Neutrophil (primary cell): ENCODE results near the gene F7.

Experiments used
- H3K27ac ChIP-seq: fragments of 200-600 bp; sonication (generic); 2 replicates; pipeline ENCODE4 v1.5.1; 2016; ENCODE audit warnings: mild to moderate bottlenecking, moderate library complexity
- H3K27me3 ChIP-seq: fragments of 200-600 bp; sonication (generic); 2 replicates; pipeline ENCODE4 v1.6.0; 2016; ENCODE audit warnings: mild to moderate bottlenecking
- H3K36me3 ChIP-seq: fragments of 200-600 bp; sonication (generic); 2 replicates; pipeline ENCODE4 v1.5.1; 2017
- H3K4me1 ChIP-seq, 2 experiments: fragments of 200-600 bp in 1 of 2; sonication (generic) in 1 of 2; 1 replicate in 1 of 2; 2 replicates in 1 of 2; pipeline versions ENCODE4 v1.5.1 to v1.6.1; 2013 to 2016; ENCODE audit warnings: low read depth in 1 of 2, low read length in 1 of 2, mild to moderate bottlenecking in 1 of 2, moderate library complexity in 1 of 2; ENCODE audit not compliant: control insufficient read depth in 1 of 2, insufficient read depth in 1 of 2
- H3K4me3 ChIP-seq, 2 experiments: fragments of 200-600 bp in 1 of 2; sonication (generic) in 1 of 2; 1 replicate in 1 of 2; 2 replicates in 1 of 2; pipeline ENCODE4 v1.5.1; 2013 to 2016; ENCODE audit warnings: low read depth in 1 of 2, low read length in 1 of 2, mild to moderate bottlenecking in 1 of 2, moderate library complexity in 1 of 2
- H3K9me3 ChIP-seq: fragments of 200-600 bp; sonication (generic); 2 replicates; pipeline ENCODE4 v1.5.1; 2016
- TF ChIP-seq, protein P1 (sequence below): fragments of 200-600 bp; sonication (generic); IDR thresholded peaks from 2 replicates; pipeline ENCODE4 v1.5.1; 2016; ENCODE audit warnings: antibody characterized with exemption

Gene F7

DNA sequence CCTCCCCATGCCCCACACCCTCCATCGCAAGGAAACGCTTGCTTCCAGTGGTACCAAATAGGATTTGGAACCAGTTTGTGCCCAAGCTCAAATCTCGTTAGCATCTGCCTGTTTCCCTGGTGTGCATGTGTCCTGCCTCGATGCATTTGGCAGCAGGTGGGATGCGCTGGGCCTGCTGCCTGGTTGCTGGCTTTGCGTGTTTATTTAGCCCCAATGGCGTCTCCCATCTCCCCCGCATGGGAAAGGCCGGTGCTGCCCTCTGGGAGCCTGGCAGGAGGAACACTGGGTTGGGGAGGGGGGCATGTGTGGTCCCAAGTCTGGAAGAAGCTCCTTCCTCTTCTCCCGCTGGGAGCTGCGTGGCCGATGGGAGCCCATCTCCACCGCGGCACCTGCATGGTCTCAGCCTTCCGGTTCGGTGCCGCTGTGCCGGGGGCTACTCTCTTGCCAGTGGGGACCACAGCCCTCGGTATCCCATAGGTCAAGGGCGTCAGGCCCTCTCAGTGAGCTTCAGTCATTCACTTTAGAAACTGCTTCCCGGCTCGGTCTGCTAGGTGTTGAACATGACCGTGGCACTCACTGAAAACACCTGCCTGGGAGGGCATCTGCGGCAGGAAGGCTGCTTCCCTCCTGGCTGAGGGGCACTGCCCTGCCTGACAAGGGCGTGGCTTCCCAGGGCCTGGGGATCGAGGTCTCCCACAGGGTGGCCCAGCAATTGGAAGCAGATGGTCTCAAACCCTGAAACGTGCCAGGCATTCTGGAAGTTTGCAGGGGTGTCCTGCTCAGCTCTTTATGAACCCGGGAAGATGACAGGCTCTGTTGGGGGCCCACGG lies 11.8 kb upstream of the F7 start:
- Histone ChIP-seq H3K4me1 (no peaks in the 10 kb centered on the region), H3K27ac (no peak overlapping the region), H3K36me3 (no peaks in the 10 kb centered on the region), H3K27me3 (no peaks in the 10 kb centered on the region), H3K9me3 (no peaks in the 10 kb centered on the region), H3K4me3 (no peak overlapping the region)
- TF ChIP-seq, protein P1, sequence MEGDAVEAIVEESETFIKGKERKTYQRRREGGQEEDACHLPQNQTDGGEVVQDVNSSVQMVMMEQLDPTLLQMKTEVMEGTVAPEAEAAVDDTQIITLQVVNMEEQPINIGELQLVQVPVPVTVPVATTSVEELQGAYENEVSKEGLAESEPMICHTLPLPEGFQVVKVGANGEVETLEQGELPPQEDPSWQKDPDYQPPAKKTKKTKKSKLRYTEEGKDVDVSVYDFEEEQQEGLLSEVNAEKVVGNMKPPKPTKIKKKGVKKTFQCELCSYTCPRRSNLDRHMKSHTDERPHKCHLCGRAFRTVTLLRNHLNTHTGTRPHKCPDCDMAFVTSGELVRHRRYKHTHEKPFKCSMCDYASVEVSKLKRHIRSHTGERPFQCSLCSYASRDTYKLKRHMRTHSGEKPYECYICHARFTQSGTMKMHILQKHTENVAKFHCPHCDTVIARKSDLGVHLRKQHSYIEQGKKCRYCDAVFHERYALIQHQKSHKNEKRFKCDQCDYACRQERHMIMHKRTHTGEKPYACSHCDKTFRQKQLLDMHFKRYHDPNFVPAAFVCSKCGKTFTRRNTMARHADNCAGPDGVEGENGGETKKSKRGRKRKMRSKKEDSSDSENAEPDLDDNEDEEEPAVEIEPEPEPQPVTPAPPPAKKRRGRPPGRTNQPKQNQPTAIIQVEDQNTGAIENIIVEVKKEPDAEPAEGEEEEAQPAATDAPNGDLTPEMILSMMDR, result no peak

DNA sequence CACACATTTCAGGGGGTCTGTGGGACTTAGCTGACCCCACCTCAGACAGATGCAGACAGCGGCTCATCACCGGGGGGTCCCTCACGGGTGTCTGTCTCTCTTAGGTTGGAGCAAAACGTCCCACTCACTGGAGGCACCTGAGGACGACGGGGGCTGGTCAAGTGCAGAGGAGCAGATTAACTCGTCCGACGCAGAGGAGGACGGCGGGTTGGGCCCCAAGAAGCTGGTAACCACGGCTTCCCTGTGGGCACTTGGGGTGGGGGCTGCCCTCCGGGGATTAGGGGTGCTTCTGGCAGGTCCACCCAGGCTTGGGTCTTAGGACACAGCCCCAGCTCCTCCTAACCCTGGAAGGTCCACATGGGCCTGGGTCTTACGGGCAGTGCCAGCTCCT lies 11.2 kb upstream of the F7 start:
- TF ChIP-seq, protein P1, result no peak
- Histone ChIP-seq H3K9me3 (no peaks in the 10 kb centered on the region), H3K27me3 (no peaks in the 10 kb centered on the region), H3K4me3 (no peak overlapping the region), H3K36me3 (no peaks in the 10 kb centered on the region), H3K4me1 (no peaks in the 10 kb centered on the region), H3K27ac (no peak overlapping the region)

GRCh38 chr13:113095146-113096051 lies 10.2 kb upstream of the F7 start:
- H3K36me3 ChIP-seq, result no peaks in the 10 kb centered on the region
- H3K4me3 ChIP-seq, result no peak overlapping the region
- H3K27ac ChIP-seq, result no peak overlapping the region
- H3K27me3 ChIP-seq, result no peaks in the 10 kb centered on the region
- TF ChIP-seq, protein P1, result no peak
- no peaks in the 10 kb centered on the region for H3K9me3 ChIP-seq
- H3K4me1 ChIP-seq, result no peaks in the 10 kb centered on the region

DNA sequence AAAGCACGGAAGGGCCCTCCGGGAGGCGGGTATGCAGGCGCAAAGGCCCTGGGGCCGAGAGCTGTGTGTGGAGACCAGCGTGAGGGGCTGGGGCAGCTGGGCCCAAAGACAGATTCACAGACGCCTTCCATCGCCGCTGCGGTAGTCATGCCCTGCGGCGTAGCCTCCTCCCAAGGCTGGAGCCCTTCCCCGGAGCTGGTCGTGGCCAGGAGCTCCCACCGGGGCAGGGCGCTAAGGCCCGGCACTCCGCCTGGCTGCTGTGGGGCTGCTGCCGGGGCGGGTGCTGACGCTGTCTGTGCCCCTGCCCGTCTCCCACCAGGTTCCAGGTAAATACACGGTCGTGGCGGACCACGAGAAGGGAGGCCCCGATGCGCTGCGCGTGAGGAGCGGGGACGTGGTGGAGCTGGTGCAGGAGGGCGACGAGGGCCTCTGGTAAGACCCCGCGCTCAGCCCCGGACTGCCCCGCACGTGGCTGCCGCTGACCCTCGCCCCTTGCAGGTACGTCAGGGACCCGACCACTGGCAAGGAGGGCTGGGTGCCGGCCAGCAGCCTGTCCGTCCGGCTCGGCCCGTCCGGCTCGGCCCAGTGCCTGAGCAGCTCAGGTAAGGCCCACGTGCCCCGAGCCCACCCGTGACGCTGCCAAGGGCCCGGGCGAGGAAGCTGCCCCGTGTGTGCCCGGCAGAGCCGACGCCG lies 9.4 kb upstream of the F7 start:
- no peaks in the 10 kb centered on the region for H3K27me3 ChIP-seq
- H3K36me3 ChIP-seq, result no peaks in the 10 kb centered on the region
- H3K4me3 ChIP-seq, result no peak overlapping the region
- H3K27ac ChIP-seq, result no peak overlapping the region
- TF ChIP-seq, protein P1, result no peak
- no peaks in the 10 kb centered on the region for H3K9me3 ChIP-seq
- H3K4me1 ChIP-seq, result no peaks in the 10 kb centered on the region

GRCh38 chr13:113096745-113097305 lies 8.8 kb upstream of the F7 start:
- Histone ChIP-seq H3K36me3 (no peaks in the 10 kb centered on the region), H3K27me3 (no peaks in the 10 kb centered on the region), H3K9me3 (no peaks in the 10 kb centered on the region), H3K27ac (no peak overlapping the region), H3K4me1 (no peaks in the 10 kb centered on the region), H3K4me3 (no peak overlapping the region)
- TF ChIP-seq, protein P1, result no peak
